HepG2 (cell line): Measurements from ENCODE around the gene UGGT1. TPM values are rescaled to one million over a fixed set of nuclear protein-coding genes. Genes with fewer than 3 reads are reported as not detected.

Experiments
- ATAC-seq: fragments of 200-7000 bp; cut with Tn5 transposase; 3 replicates; pipeline ENCODE4 v1.9.1; 2020; ENCODE audit warnings: mild to moderate bottlenecking, moderate library complexity
- BruUV-seq: library from RNA; stranded (reverse); fragments of 400-500 nt; replicated peaks from 2 replicates; lab custom pipeline; 2021; lab: Mats Ljungman, UMichigan
- CTCF ChIA-PET: fragments of 300-600 bp; formaldehyde crosslinking; extraction: SDS; loops from one replicate; lab custom pipeline; 2021; ENCODE audit warnings: low total read pairs, inconsistent platforms, low intra/inter-chr PET ratio; lab: Yijun Ruan, JAX
- POLR2A ChIA-PET: fragments of 350-600 bp; sonication (Branson Sonifier 250); formaldehyde crosslinking; loops from one replicate; lab custom pipeline; 2020; ENCODE audit warnings: antibody characterized with exemption, inconsistent platforms; lab: Yijun Ruan, JAX
- DNase-seq: peaks from one replicate; pipeline ENCODE4 v3.0.0-alpha.2; 2015; ENCODE audit warnings: low spot score
- FAIRE-seq: peaks from 3 replicates; lab custom pipeline; 2011; peaks lifted over from hg19 to GRCh38; lab: Jason Lieb, UNC
- H2AFZ ChIP-seq: one replicate; pipeline ENCODE4 v1.6.1; 2011; ENCODE audit warnings: low read length, inconsistent platforms
- H3K27ac ChIP-seq: fragments of 300-600 bp; 3 replicates; pipeline ENCODE4 v1.8.0; 2011; ENCODE audit warnings: mixed run types, mild to moderate bottlenecking, mixed read lengths, low read length, inconsistent platforms; ENCODE audit not compliant: insufficient read depth; ENCODE audit errors: extremely low read length
- H3K27me3 ChIP-seq, 2 experiments: fragments of 200-600 bp in 1 of 2; 2 replicates in 1 of 2; 3 replicates in 1 of 2; pipeline versions ENCODE4 v1.6.0 to v1.8.0; 2011; ENCODE audit warnings: low read length in 2 of 2, mild to moderate bottlenecking in 2 of 2, moderate library complexity in 2 of 2, inconsistent platforms in 1 of 2; ENCODE audit not compliant: insufficient read depth in 2 of 2, control insufficient read depth in 1 of 2
- H3K36me3 ChIP-seq, 2 experiments: fragments of 200-600 bp in 1 of 2; replicated peaks in 1 of 2; 2 replicates in 1 of 2; 3 replicates in 1 of 2; pipeline versions ENCODE4 v1.5.1 to v1.8.0; 2011; ENCODE audit warnings: low read length in 2 of 2, inconsistent platforms in 1 of 2; ENCODE audit not compliant: insufficient read depth in 2 of 2, control insufficient read depth in 1 of 2
- H3K4me1 ChIP-seq: 2 replicates; pipeline ENCODE4 v1.5.1; 2012; ENCODE audit warnings: low read length, inconsistent platforms; ENCODE audit not compliant: insufficient read depth
- H3K4me2 ChIP-seq: 2 replicates; pipeline ENCODE4 v1.6.0; 2011; ENCODE audit warnings: low read depth, low read length, inconsistent platforms
- H3K4me3 ChIP-seq, 3 experiments: fragments of 200-600 bp in 1 of 3; sonication (generic), shearing (Covaris generic) in 1 of 3; replicated peaks in 1 of 3; 2 replicates each; pipeline ENCODE4 v1.5.1; 2011 to 2016; ENCODE audit warnings: low read length in 3 of 3, inconsistent platforms in 2 of 3, low read depth in 2 of 3, mild to moderate bottlenecking in 2 of 3, control low read depth in 1 of 3, mixed read lengths in 1 of 3; ENCODE audit not compliant: insufficient read depth in 1 of 3
- H3K79me2 ChIP-seq: one replicate; pipeline ENCODE4 v1.6.1; 2011; ENCODE audit warnings: low read length, inconsistent platforms; ENCODE audit not compliant: insufficient read depth
- H3K9ac ChIP-seq: 2 replicates; pipeline ENCODE4 v1.6.0; 2011; ENCODE audit warnings: mild to moderate bottlenecking, low read depth, low read length, inconsistent platforms; ENCODE audit not compliant: insufficient read depth
- H3K9me3 ChIP-seq: 2 replicates; pipeline ENCODE4 v1.5.1; 2012; ENCODE audit warnings: mild to moderate bottlenecking, low read length
- H4K20me1 ChIP-seq: 2 replicates; pipeline ENCODE4 v1.6.0; 2011; ENCODE audit warnings: inconsistent platforms, mild to moderate bottlenecking, low read length, moderate library complexity; ENCODE audit not compliant: insufficient read depth
- KDM3A ChIP-seq: IDR thresholded peaks from 2 replicates; pipeline ENCODE4 v1.6.1; 2018; ENCODE audit warnings: low read depth, missing compliant biosample characterization
- KLF13 ChIP-seq: sonication (generic); formaldehyde crosslinking; IDR thresholded peaks from 2 replicates; pipeline ENCODE4 v1.4.0; 2020; ENCODE audit warnings: mild to moderate bottlenecking, missing genetic modification reagents
- PAWR ChIP-seq: sonication (generic); formaldehyde crosslinking; IDR thresholded peaks from 2 replicates; pipeline ENCODE4 v1.4.0; 2020; ENCODE audit warnings: missing genetic modification reagents, mild to moderate bottlenecking, borderline replicate concordance
- ZNF33B ChIP-seq: sonication (generic); formaldehyde crosslinking; IDR thresholded peaks from 2 replicates; pipeline ENCODE4 v1.5.1; 2020; ENCODE audit warnings: mild to moderate bottlenecking, missing genetic modification reagents
- ZNF878 ChIP-seq: sonication (generic); formaldehyde crosslinking; IDR thresholded peaks from 2 replicates; pipeline ENCODE4 v1.8.1; 2023; ENCODE audit warnings: mild to moderate bottlenecking, missing genetic modification reagents, moderate library complexity
- WGBS: methylation state at CpG from one replicate; pipeline ENCODE4 v1.1.6; 2017; ENCODE audit warnings: low lambda C conversion rate; 5-methylcytosine and 5-hydroxymethylcytosine counted together
- in situ Hi-C: cut with HindIII; loops from 2 replicates; pipeline ENCODE4 v1.10.0; 2017; ENCODE audit warnings: low pct_unique_long_range_greater_than_20kb; ENCODE audit not compliant: extremely low pct_ligation_motif_present
- intact Hi-C: fragments of 100-400 bp; cut with micrococcal nuclease; formaldehyde crosslinking; loops from one replicate; pipeline ENCODE4 v1.10.0; 2022; ENCODE audit not compliant: unreplicated experiment
- polyA plus RNA-seq, 8 experiments: library from polyadenylated mRNA; depleted of rRNA in 3 of 8; stranded (reverse) in 7 of 8; unstranded in 1 of 8; fragments of >200 nt; fragmentation: Illumina TruSeq in 4 of 8; extraction: Trizol in 4 of 8; gene quantifications; 2 replicates each; pipeline versions ENCODE4 v1.2.1 to v1.2.3, GENCODE V29; 2011 to 2016; ENCODE audit warnings: low read depth in 4 of 8, missing spikeins in 1 of 8, mixed read lengths in 1 of 8; ENCODE audit not compliant: insufficient read depth in 1 of 8
- total RNA-seq, 5 experiments: library from RNA; depleted of rRNA; stranded (reverse); fragments of >200 nt; fragmentation: Illumina TruSeq; extraction: Trizol; gene quantifications; 2 replicates each; pipeline ENCODE4 v1.2.3, GENCODE V29; 2016; ENCODE audit warnings: low read depth in 1 of 5
- TF ChIP-seq, protein P1 (sequence below): sonication (generic); formaldehyde crosslinking; IDR thresholded peaks from 2 replicates; pipeline ENCODE4 v1.8.1; 2023; ENCODE audit warnings: mild to moderate bottlenecking, missing genetic modification reagents, borderline replicate concordance
- TF ChIP-seq, protein P2 (sequence below): sonication (generic); formaldehyde crosslinking; IDR thresholded peaks from 2 replicates; pipeline ENCODE4 v1.8.1; 2023; ENCODE audit warnings: mild to moderate bottlenecking, missing genetic modification reagents

Gene UGGT1
- total and polyA plus RNA-seq, 2 of the 13 experiments (the other 11 are each of a cell fraction or from before 2014, with no cell fraction given), result 35.8 to 83.2 TPM

DNA sequence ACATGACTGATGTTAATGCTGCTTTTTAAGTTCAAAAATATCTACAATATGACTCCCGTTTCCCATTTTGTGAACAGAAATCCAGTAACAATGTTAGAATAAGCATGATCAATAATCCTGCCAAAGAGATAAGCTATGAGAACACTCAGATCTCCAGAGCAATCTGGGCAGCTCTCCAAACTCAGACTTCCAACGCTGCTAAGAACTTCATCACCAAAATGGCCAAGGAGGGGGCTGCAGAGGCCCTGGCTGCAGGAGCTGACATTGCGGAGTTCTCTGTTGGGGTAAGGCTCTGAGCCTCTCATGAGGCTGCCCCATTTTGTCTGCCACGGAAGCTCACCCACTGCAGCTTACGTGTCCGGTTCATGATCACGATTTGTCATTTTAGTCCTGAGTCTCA, 68.4 kb downstream of the UGGT1 start:
- H3K9me3 ChIP-seq, result no peaks in the 10 kb centered on the region
- 97% methylated on average over 7 of the region's 7 CpGs for WGBS
- ChIA-PET CTCF (no interaction called here), POLR2A (no interaction called here)
- no peaks in the 10 kb centered on the region for H3K27me3 ChIP-seq
- H3K36me3 ChIP-seq, result peaks cover 15 to 76% of the 10 kb centered on the region in 2 experiments
- no peak overlapping the region for H3K9ac ChIP-seq
- no peak for ATAC-seq
- no peaks in the 10 kb centered on the region for H3K79me2 ChIP-seq
- no peak for DNase-seq
- no peak overlapping the region for H3K27ac ChIP-seq
- FAIRE-seq, result no peak
- intact Hi-C loops, result loop anchor here (10.0 kb wide), 1 partner anchor 55 kb away; no protein-coding TSS in a partner anchor
- no peak overlapping the region for H3K4me2 ChIP-seq
- H3K4me1 ChIP-seq, result peaks cover 25% of the 10 kb centered on the region
- no TSS peak for BruUV-seq
- H3K4me3 ChIP-seq, result no peak overlapping the region
- no peak overlapping the region for H2AFZ ChIP-seq
- TF ChIP-seq ZNF878 (CRISPR knock-in tag) (no peak), KLF13 (CRISPR knock-in tag) (no peak), PAWR (CRISPR knock-in tag) (no peak), KDM3A (CRISPR knock-in tag) (no peak), ZNF33B (CRISPR knock-in tag) (no peak)
- TF ChIP-seq, protein P1, sequence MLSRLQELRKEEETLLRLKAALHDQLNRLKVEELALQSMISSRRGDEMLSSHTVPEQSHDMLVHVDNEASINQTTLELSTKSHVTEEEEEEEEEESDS, result no peak
- TF ChIP-seq, protein P2, sequence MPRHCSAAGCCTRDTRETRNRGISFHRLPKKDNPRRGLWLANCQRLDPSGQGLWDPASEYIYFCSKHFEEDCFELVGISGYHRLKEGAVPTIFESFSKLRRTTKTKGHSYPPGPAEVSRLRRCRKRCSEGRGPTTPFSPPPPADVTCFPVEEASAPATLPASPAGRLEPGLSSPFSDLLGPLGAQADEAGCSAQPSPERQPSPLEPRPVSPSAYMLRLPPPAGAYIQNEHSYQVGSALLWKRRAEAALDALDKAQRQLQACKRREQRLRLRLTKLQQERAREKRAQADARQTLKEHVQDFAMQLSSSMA (CRISPR knock-in tag), result no peak
- TF ChIP-seq, all 625 proteins: peak for 0
- in situ Hi-C loops, result no loop called here
- no peaks in the 10 kb centered on the region for H4K20me1 ChIP-seq
